ENCODE results near the gene CIDEB. TPM values are rescaled to one million over a fixed set of nuclear protein-coding genes. Genes with fewer than 3 reads are reported as not detected.

The CIDEB gene
- total and polyA plus RNA-seq, 2 of the 13 experiments (the other 11 are each of a cell fraction or from before 2014, with no cell fraction given), result 35.8 to 110 TPM

- ChIA-PET CTCF (ENCODE audit: low intra/inter-chr PET ratio, low total read pairs) (no interaction called here), POLR2A (interaction anchor here (0.8 to 24.7 kb wide), 5 partner anchors 8 to 216 kb away, joined by 3 to 850 read pairs (median 4); partner anchors contain the start of genes CHMP4A, DHRS1, GMPR2 and NEDD8)
- Histone ChIP-seq H3K4me3 (replicated peaks in 1 of 3; ENCODE audit: insufficient read depth in 1 of 3, low read depth in 2 of 3, low read length in 3 of 3) (no peak within 1 kb of the TSS), H3K4me2 (ENCODE audit: low read depth, low read length) (no peak within 1 kb of the TSS), H3K9ac (ENCODE audit: insufficient read depth, low read depth, low read length) (no peak within 1 kb of the TSS), H3K79me2 (ENCODE audit: insufficient read depth, low read length) (peaks cover 9% of the 10 kb centered on the region), H3K27ac (ENCODE audit: extremely low read length, insufficient read depth, low read length) (peak within 1 kb of the TSS; percentile 4), H2AFZ (ENCODE audit: low read length) (no peak within 1 kb of the TSS), H3K9me3 (ENCODE audit: low read length) (no peaks in the 10 kb centered on the region), H3K4me1 (ENCODE audit: insufficient read depth, low read length) (peaks cover 61% of the 10 kb centered on the region), H4K20me1 (ENCODE audit: insufficient read depth, low read length) (no peaks in the 10 kb centered on the region), H3K27me3 (ENCODE audit: control insufficient read depth in 1 of 2, insufficient read depth in 2 of 2, low read length in 2 of 2) (no peaks in the 10 kb centered on the region; a peak in 1 of 5 replicates), H3K36me3 (replicated peaks in 1 of 2; ENCODE audit: control insufficient read depth in 1 of 2, insufficient read depth in 2 of 2, low read length in 2 of 2) (peaks cover 9 to 11% of the 10 kb centered on the region in 2 experiments)
- no TSS peak for BruUV-seq (replicated peaks)
- in situ Hi-C loops (cut with HindIII; ENCODE audit: extremely low pct_ligation_motif_present, low pct_unique_long_range_greater_than_20kb) (no loop called here), intact Hi-C loops (cut with micrococcal nuclease; ENCODE audit: unreplicated experiment) (no loop called here)
- FAIRE-seq, result no peak
- ATAC-seq, result no peak
- 98% methylated on average over 99 of the region's 99 CpGs for WGBS (ENCODE audit: low lambda C conversion rate)
- DNase-seq (ENCODE audit: low spot score), result no peak
- no peak; the same call in 1 of the 2 replicates for TF ChIP-seq HIC2 (CRISPR knock-in tag; IDR thresholded peaks at IDR 0.05; ENCODE audit: low read depth)
- no peak for TF ChIP-seq NR2F1 (CRISPR knock-in tag; IDR thresholded peaks at IDR 0.05)
- no peak for TF ChIP-seq ZNF510 (CRISPR knock-in tag; IDR thresholded peaks at IDR 0.05; ENCODE audit: low read depth)
- TF ChIP-seq TARDBP (CRISPR knock-in tag; IDR thresholded peaks at IDR 0.05), result no peak
- peak; percentile 69 for TF ChIP-seq RBFOX2 (IDR thresholded peaks at IDR 0.05; ENCODE audit: low read depth, low read length)
- TF ChIP-seq WIZ (CRISPR knock-in tag; IDR thresholded peaks at IDR 0.05), result no peak
- TF ChIP-seq ZNF235 (CRISPR knock-in tag; IDR thresholded peaks at IDR 0.05; ENCODE audit: borderline replicate concordance), result no peak
- TF ChIP-seq BORCS8-MEF2B (CRISPR knock-in tag; IDR thresholded peaks at IDR 0.05), result 0 out of 2 replicates have a peak, but pooled peaks have one; percentile 18
- TF ChIP-seq ZNF713 (CRISPR knock-in tag; IDR thresholded peaks at IDR 0.05), result no peak
- no peak for TF ChIP-seq ZNF12 (CRISPR knock-in tag; IDR thresholded peaks at IDR 0.05)
- TF ChIP-seq CEBPZ (IDR thresholded peaks at IDR 0.05; ENCODE audit: low read length), result no peak
- TF ChIP-seq GLI4 (CRISPR knock-in tag; IDR thresholded peaks at IDR 0.05; ENCODE audit: borderline replicate concordance), result no peak
- 0 out of 2 replicates have a peak, but pooled peaks have one; percentile 3 for TF ChIP-seq NRL (CRISPR knock-in tag; IDR thresholded peaks at IDR 0.05; ENCODE audit: borderline replicate concordance)
- TF ChIP-seq, protein P1, sequence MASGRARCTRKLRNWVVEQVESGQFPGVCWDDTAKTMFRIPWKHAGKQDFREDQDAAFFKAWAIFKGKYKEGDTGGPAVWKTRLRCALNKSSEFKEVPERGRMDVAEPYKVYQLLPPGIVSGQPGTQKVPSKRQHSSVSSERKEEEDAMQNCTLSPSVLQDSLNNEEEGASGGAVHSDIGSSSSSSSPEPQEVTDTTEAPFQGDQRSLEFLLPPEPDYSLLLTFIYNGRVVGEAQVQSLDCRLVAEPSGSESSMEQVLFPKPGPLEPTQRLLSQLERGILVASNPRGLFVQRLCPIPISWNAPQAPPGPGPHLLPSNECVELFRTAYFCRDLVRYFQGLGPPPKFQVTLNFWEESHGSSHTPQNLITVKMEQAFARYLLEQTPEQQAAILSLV (CRISPR knock-in tag; IDR thresholded peaks at IDR 0.05; ENCODE audit: borderline replicate concordance), result no peak
- no peak for TF ChIP-seq ARID2 (CRISPR knock-in tag; IDR thresholded peaks at IDR 0.05; ENCODE audit: borderline replicate concordance)
- no peak for TF ChIP-seq SRSF4 (IDR thresholded peaks at IDR 0.05; ENCODE audit: low read depth, low read length, poor library complexity, severe bottlenecking)
These were observed 3.1 kb upstream of the CIDEB start, which contains the start of gene LTB4R for GRCh38 chr14:24310646-24311604. Gene LTB4R (plus strand): TSS chr14:24311502. CDS start chr14:24315652, 4,150 bp downstream.

Data from HepG2 (cell line).